DMS153 (cell line): ENCODE measurements around the gene OR1J1.

Experiments used
- DNase-seq: peaks from one replicate; lab custom pipeline; 2025; lab: John Stamatoyannopoulos, UW

OR1J1 gene

GRCh38 chr9:122477826-122478225, at the start of gene OR1J1:
OR1J1 (minus strand) TSS chr9:122477926; CDS start chr9:122477926, 0 bp downstream.
- DNase-seq: no peak

GRCh38 chr9:122527193-122527592, 49.5 kb upstream of the OR1J1 start, which contains the start of gene OR1N1:
OR1N1 (minus strand) TSS chr9:122527293; CDS start chr9:122527293, 0 bp downstream.
- DNase-seq: no peak

- no peak for DNase-seq
These were observed 48.9 kb upstream of the OR1J1 start for GRCh38 chr9:122526602-122527001.

GRCh38 chr9:122519376-122519775, 41.6 kb upstream of the OR1J1 start:
- DNase-seq: no peak

GRCh38 chr9:122518841-122519240, 41.1 kb upstream of the OR1J1 start, which contains the start of gene OR1J4:
OR1J4 (plus strand) TSS chr9:122519141; CDS start chr9:122519141, 0 bp downstream.
- no peak for DNase-seq

GRCh38 chr9:122518226-122518625, 40.5 kb upstream of the OR1J1 start:
- no peak for DNase-seq

GRCh38 chr9:122510502-122510901, 32.8 kb upstream of the OR1J1 start, which contains the start of gene OR1J2:
OR1J2 (plus strand) TSS chr9:122510802; CDS start chr9:122510802, 0 bp downstream.
- DNase-seq: no peak

GRCh38 chr9:122506964-122507363, 29.2 kb upstream of the OR1J1 start:
- no peak for DNase-seq

- peak; percentile 8 for DNase-seq
These were observed 21.2 kb upstream of the OR1J1 start for GRCh38 chr9:122498883-122499288.

GRCh38 chr9:122479062-122479461, 1.3 kb upstream of the OR1J1 start:
- no peak for DNase-seq

- no peak for DNase-seq
These were observed 380 bp downstream of the OR1J1 start for GRCh38 chr9:122477346-122477745.

GRCh38 chr9:122475717-122476116, 2.0 kb downstream of the OR1J1 start:
- DNase-seq: no peak

- DNase-seq: no peak
These were observed 3.2 kb downstream of the OR1J1 start for GRCh38 chr9:122474561-122474960.

GRCh38 chr9:122468735-122469134, 9.0 kb downstream of the OR1J1 start:
- DNase-seq: no peak

GRCh38 chr9:122466456-122466855, 11.3 kb downstream of the OR1J1 start:
- DNase-seq: no peak

GRCh38 chr9:122464633-122465567, 12.8 kb downstream of the OR1J1 start:
- DNase-seq: peak; percentile 74

- peak; percentile 59 for DNase-seq
These were observed 13.7 kb downstream of the OR1J1 start for GRCh38 chr9:122463828-122464632.

- DNase-seq: no peak
These were observed 19.9 kb downstream of the OR1J1 start for GRCh38 chr9:122457787-122458186.

GRCh38 chr9:122456123-122456522, 21.6 kb downstream of the OR1J1 start:
- DNase-seq: no peak

GRCh38 chr9:122453677-122454135, 24.0 kb downstream of the OR1J1 start:
- DNase-seq: no peak

GRCh38 chr9:122446819-122447484, 30.8 kb downstream of the OR1J1 start:
- no peak for DNase-seq
